ENCODE results near the gene DSCAML1. TPM values are rescaled to one million over a fixed set of nuclear protein-coding genes. Genes with fewer than 3 reads are reported as not detected.

Gene DSCAML1
- total RNA-seq, 1 donor from 2014 or later, result 4.0 TPM

- H3K4me3 ChIP-seq (ENCODE audit: low read depth, low read length), result peak overlapping the region; percentile 21
- peak; percentile 7 for DNase-seq (ENCODE audit: low read depth)
- TF ChIP-seq CTCF (conservative IDR thresholded peaks at IDR 0.05; ENCODE audit: low read depth, low read length), result no peak
These were observed 212.8 kb downstream of the DSCAML1 start for GRCh38 chr11:117584056-117584830.

- peak; percentile 72 for DNase-seq (ENCODE audit: low read depth)
These were observed 213.8 kb downstream of the DSCAML1 start for GRCh38 chr11:117583063-117583801.

GRCh38 chr11:117582433-117582832 is 214.6 kb downstream of the DSCAML1 start:
- H3K4me3 ChIP-seq (ENCODE audit: low read depth, low read length), result no peak overlapping the region
- TF ChIP-seq CTCF (conservative IDR thresholded peaks at IDR 0.05; ENCODE audit: low read depth, low read length), result no peak
- DNase-seq (ENCODE audit: low read depth), result no peak

More at GRCh38 chr11:117583063-117583801, 213.8 kb downstream of the DSCAML1 start:
- H3K4me3 ChIP-seq (ENCODE audit: low read depth, low read length), result peak overlapping the region; percentile 21
- no peak for TF ChIP-seq CTCF (conservative IDR thresholded peaks at IDR 0.05; ENCODE audit: low read depth, low read length)

GRCh38 chr11:117580866-117581265 is 216.2 kb downstream of the DSCAML1 start:
- no peak overlapping the region for H3K4me3 ChIP-seq (ENCODE audit: low read depth, low read length)
- no peak for TF ChIP-seq CTCF (conservative IDR thresholded peaks at IDR 0.05; ENCODE audit: low read depth, low read length)
- no peak for DNase-seq (ENCODE audit: low read depth)

- no peak for TF ChIP-seq CTCF (conservative IDR thresholded peaks at IDR 0.05; ENCODE audit: low read depth, low read length)
- H3K4me3 ChIP-seq (ENCODE audit: low read depth, low read length), result no peak overlapping the region
- no peak for DNase-seq (ENCODE audit: low read depth)
These were observed 217.9 kb downstream of the DSCAML1 start for GRCh38 chr11:117579161-117579560.

GRCh38 chr11:117575856-117576255 is 221.2 kb downstream of the DSCAML1 start:
- no peak for TF ChIP-seq CTCF (conservative IDR thresholded peaks at IDR 0.05; ENCODE audit: low read depth, low read length)
- H3K4me3 ChIP-seq (ENCODE audit: low read depth, low read length), result no peak overlapping the region

More at GRCh38 chr11:117575856-117576255, 221.2 kb downstream of the DSCAML1 start:
- DNase-seq (ENCODE audit: low read depth), result no peak
